Activated CD8-positive, alpha-beta memory T cell treated with anti-CD3 and anti-CD28 coated beads, Interleukin-2, amount 50 U/mL, for 1 hour (primary cell): Measurements from ENCODE around the gene AKNAD1.

Experiments
- DNase-seq: peaks from one replicate; pipeline ENCODE4 v3.0.0-alpha.2; 2020; ENCODE audit errors: extremely low read depth

AKNAD1 gene

GRCh38 chr1:108862698-108863477 lies 6.0 kb upstream of the AKNAD1 start:
- no peak for DNase-seq

- DNase-seq, result no peak
Measured at GRCh38 chr1:108862017-108862610, 5.2 kb upstream of the AKNAD1 start.

GRCh38 chr1:108861566-108861965 lies 4.7 kb upstream of the AKNAD1 start:
- DNase-seq, result no peak

GRCh38 chr1:108860190-108860907 lies 3.5 kb upstream of the AKNAD1 start:
- DNase-seq, result no peak

- DNase-seq, result no peak
Measured at GRCh38 chr1:108858230-108858950, 1.5 kb upstream of the AKNAD1 start.

GRCh38 chr1:108854221-108855019 lies 2.5 kb downstream of the AKNAD1 start:
- DNase-seq, result no peak

- DNase-seq, result no peak
Measured at GRCh38 chr1:108852221-108852975, 4.5 kb downstream of the AKNAD1 start.

GRCh38 chr1:108851567-108851966 lies 5.3 kb downstream of the AKNAD1 start:
- DNase-seq, result no peak

- DNase-seq, result no peak
Measured at GRCh38 chr1:108850929-108851328, 6.0 kb downstream of the AKNAD1 start.

GRCh38 chr1:108848806-108849205 lies 8.1 kb downstream of the AKNAD1 start:
- DNase-seq, result no peak

GRCh38 chr1:108847494-108847893 lies 9.4 kb downstream of the AKNAD1 start:
- no peak for DNase-seq

- no peak for DNase-seq
Measured at GRCh38 chr1:108845991-108846390, 10.9 kb downstream of the AKNAD1 start.

GRCh38 chr1:108845446-108845845 lies 11.4 kb downstream of the AKNAD1 start:
- DNase-seq, result no peak

GRCh38 chr1:108843390-108844137 lies 13.3 kb downstream of the AKNAD1 start:
- DNase-seq, result no peak

GRCh38 chr1:108842525-108843181 lies 14.2 kb downstream of the AKNAD1 start:
- no peak for DNase-seq

GRCh38 chr1:108841703-108842102 lies 15.2 kb downstream of the AKNAD1 start:
- no peak for DNase-seq

GRCh38 chr1:108832929-108833328 lies 24.0 kb downstream of the AKNAD1 start:
- DNase-seq, result no peak

- no peak for DNase-seq
Measured at GRCh38 chr1:108831225-108831624, 25.7 kb downstream of the AKNAD1 start.
